ENCODE data around the gene KCNJ18. TPM values are rescaled to one million over a fixed set of nuclear protein-coding genes. Genes with fewer than 3 reads are reported as not detected.
"Not testable (repeated sequence)": the region's sequence is repeated elsewhere in the genome, so short reads cannot be mapped to it uniquely, and the experiment has no call there.

Gene KCNJ18
- polyA plus RNA-seq, 6 donors from 2014 or later, result not detected

GRCh38 chr17:21684384-21684783, 7.9 kb upstream of the KCNJ18 start:
- not testable (repeated sequence) for H3K36me3 Mint-ChIP-seq; ATAC-seq (ENCODE audit: low read depth in 2 of 2); DNase-seq; H3K27me3 Mint-ChIP-seq; H3K27ac Mint-ChIP-seq; H3K4me3 Mint-ChIP-seq; H3K4me1 Mint-ChIP-seq
- H3K9me3 Mint-ChIP-seq, result peaks cover 3 to 19% (median 6%) of the 10 kb centered on the region in 7 donors

GRCh38 chr17:21685061-21685795, 7.1 kb upstream of the KCNJ18 start:
- H3K4me1 Mint-ChIP-seq; H3K36me3 Mint-ChIP-seq; H3K4me3 Mint-ChIP-seq; H3K27me3 Mint-ChIP-seq; H3K27ac Mint-ChIP-seq; ATAC-seq (ENCODE audit: low read depth in 2 of 2); DNase-seq: not testable (repeated sequence)
- peaks cover 0 to 21% (median 6%) of the 10 kb centered on the region in 7 donors for H3K9me3 Mint-ChIP-seq

- Mint-ChIP-seq H3K9me3 (peaks cover 1 to 21% (median 7%) of the 10 kb centered on the region in 7 donors), H3K4me1 (no peaks in the 10 kb centered on the region), H3K27me3 (peaks cover 0 to 4% (median 0%) of the 10 kb centered on the region in 3 donors), H3K36me3 (no peaks in the 10 kb centered on the region), H3K27ac (no peak overlapping the region), H3K4me3 (no peak overlapping the region)
- ATAC-seq (ENCODE audit: low read depth in 2 of 2), result no peak
- DNase-seq, result no peak
Measured at GRCh38 chr17:21686165-21687015, 5.9 kb upstream of the KCNJ18 start.

DNA sequence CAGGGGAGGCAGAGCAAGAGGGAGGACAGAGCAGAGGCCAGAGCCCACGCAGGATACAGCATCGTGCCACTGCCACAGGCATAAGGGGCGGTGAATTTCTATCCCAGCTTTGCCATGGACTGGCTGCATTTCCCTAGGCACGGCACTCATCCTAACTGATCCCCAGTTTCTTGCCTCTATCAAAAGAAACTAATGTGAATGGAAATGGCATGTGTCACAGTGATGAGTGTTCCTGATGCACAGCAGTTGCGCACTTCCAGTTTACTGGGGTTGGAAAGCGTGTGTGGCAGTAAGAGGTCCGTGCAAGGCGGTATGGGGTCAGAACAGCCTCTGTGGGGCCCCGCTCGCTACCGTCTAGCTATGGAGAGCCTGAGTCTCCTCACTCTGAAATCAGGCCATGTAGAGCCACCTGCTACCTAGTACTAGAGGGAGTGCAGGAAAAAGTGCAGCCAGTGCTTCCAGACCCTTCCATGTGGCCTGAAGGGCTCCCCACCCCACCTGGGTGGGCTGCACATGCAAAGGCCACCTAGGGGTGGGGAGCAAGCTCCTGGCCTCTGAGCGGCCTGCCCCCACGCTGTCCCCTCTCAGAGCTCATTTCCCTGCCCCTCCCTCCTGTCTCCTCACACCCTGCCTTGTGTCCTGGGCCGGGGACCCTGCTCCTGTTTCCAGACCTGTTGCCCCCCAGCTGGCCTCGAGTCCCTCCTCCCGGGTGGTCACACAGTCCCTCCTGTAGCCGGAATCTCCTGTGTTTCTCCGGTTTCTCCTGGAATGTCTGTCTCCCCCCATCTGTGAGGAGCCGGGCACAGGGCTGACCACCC, 5.0 kb upstream of the KCNJ18 start:
- ATAC-seq (ENCODE audit: low read depth in 2 of 2) (no peak), DNase-seq (no peak)
- Mint-ChIP-seq H3K27ac (no peak overlapping the region), H3K4me3 (no peak overlapping the region), H3K27me3 (peaks cover 0 to 4% (median 0%) of the 10 kb centered on the region in 3 donors), H3K9me3 (peaks cover 1 to 21% (median 8%) of the 10 kb centered on the region in 7 donors), H3K36me3 (no peaks in the 10 kb centered on the region), H3K4me1 (no peaks in the 10 kb centered on the region)

DNA sequence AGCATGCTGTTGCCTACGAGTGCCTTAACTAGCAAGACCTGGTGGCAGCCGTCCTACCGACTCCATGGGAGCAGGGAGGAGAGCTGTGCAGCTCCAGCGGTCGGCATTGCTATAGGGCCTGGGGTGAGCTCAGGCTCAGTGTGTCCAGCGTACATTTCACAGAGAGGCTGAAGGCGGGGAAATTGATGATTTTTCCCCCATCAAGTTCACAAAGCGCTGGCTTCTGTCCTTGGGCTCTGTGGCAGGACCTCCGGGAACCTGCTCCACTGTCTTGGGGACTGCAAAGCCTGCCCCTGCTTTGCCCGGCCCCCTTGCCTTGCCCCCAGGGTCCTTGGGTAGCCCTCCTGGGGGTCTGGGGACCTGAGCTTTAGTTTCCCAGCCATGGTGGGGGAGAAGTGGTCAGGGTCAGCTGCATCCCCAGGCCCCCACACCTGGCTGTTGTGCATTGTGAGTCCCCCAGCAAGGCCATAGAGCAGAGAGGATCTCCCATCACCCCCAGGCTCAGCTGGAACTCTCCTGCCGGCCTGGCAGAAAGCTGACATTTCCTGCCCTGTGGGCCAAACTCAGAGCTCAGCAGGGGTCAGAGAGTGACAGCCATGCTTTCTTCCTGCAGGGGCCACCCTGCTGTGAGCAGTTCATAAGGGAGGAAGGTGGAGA, 3.9 kb upstream of the KCNJ18 start:
- H3K9me3 Mint-ChIP-seq, result peaks cover 1 to 16% (median 8%) of the 10 kb centered on the region in 7 donors
- H3K27ac Mint-ChIP-seq, result no peak overlapping the region
- no peaks in the 10 kb centered on the region for H3K36me3 Mint-ChIP-seq
- no peak for DNase-seq
- no peak for ATAC-seq (ENCODE audit: low read depth in 2 of 2)
- peaks cover 0 to 4% (median 0%) of the 10 kb centered on the region in 3 donors for H3K27me3 Mint-ChIP-seq
- no peaks in the 10 kb centered on the region for H3K4me1 Mint-ChIP-seq
- no peak overlapping the region for H3K4me3 Mint-ChIP-seq

DNA sequence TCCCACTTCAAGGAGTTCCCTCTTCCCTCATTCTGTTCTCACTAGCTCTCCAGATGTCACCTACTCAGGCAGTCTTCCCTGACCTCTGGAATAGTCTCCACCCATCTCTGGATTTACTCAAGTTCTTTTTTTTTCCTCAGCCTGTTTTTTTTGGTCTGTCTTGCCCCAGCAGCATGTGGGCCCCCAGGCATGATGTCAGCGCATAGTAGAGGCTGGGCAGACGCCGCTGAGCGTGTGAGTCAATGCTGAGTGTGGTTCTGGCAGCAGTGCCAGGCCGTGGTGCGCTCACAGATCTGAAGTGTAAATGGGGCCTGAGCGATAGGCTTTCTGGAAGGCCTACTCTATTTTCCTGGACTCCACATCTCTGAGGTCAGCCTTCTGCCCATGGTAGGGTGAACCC, 2.7 kb upstream of the KCNJ18 start:
- Mint-ChIP-seq H3K27me3 (peaks cover 0 to 4% (median 0%) of the 10 kb centered on the region in 3 donors), H3K4me1 (no peaks in the 10 kb centered on the region), H3K9me3 (peaks cover 1 to 16% (median 9%) of the 10 kb centered on the region in 7 donors), H3K27ac (peak overlapping the region in 1 of 6 donors; percentile 47), H3K4me3 (peak overlapping the region in 1 of 8 donors; percentile 22), H3K36me3 (no peaks in the 10 kb centered on the region)
- DNase-seq (no peak), ATAC-seq (ENCODE audit: low read depth in 2 of 2) (no peak)

DNA sequence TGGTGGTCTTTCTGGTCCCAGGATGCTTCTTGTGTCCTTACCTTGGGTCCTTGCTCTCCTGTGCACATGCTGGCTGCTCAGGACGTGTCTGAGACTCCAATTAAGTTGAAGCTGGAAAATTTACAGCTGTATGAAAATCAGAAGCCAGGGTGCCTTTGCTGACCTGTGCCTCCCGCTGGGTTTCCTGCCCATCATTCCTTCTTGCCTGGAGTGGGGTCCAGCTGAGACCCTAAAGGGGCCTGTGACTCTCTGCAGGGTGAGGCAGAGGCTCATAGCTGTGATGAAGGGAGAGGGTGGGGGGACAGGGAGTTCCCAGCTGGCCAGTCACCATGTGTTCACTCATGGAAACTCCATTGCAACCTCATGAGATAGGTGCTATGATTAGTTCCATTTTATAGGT, 1.5 kb upstream of the KCNJ18 start:
- not testable (repeated sequence) for ATAC-seq (ENCODE audit: low read depth in 2 of 2); H3K4me1 Mint-ChIP-seq
- peaks cover 4 to 20% (median 8%) of the 10 kb centered on the region in 7 donors for H3K9me3 Mint-ChIP-seq

GRCh38 chr17:21691481-21691880, 842 bp upstream of the KCNJ18 start:
- ATAC-seq (ENCODE audit: low read depth in 2 of 2); H3K4me1 Mint-ChIP-seq; H3K27me3 Mint-ChIP-seq; H3K4me3 Mint-ChIP-seq; H3K36me3 Mint-ChIP-seq; H3K27ac Mint-ChIP-seq; DNase-seq: not testable (repeated sequence)
- peaks cover 4 to 20% (median 8%) of the 10 kb centered on the region in 7 donors for H3K9me3 Mint-ChIP-seq

More for the DNA sequence above, 1.5 kb upstream of the KCNJ18 start:
- not testable (repeated sequence) for H3K36me3 Mint-ChIP-seq, DNase-seq, H3K27me3 Mint-ChIP-seq, H3K4me3 Mint-ChIP-seq, H3K27ac Mint-ChIP-seq

DNA sequence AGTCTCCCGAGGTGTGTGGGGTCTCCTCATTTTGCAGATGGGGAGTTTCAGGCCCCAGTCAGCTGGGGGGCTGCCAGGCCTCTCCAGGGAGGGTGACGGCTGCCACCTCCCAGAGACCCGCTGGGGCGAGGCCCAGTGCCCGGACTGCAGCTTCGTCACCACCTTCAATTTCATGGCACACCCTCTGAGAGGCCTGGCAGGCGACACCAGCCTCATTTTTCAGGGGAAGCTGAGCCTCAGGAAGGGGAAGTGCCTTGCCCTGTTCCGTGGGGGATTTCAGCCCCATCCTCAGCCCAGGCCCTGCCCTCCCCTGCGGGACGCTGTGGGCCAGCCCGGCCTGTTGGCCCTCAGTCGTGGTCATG, 362 bp downstream of the KCNJ18 start:
- H3K4me1 Mint-ChIP-seq; DNase-seq; H3K27me3 Mint-ChIP-seq; H3K27ac Mint-ChIP-seq; H3K4me3 Mint-ChIP-seq; ATAC-seq (ENCODE audit: low read depth in 2 of 2); H3K36me3 Mint-ChIP-seq: not testable (repeated sequence)
- peaks cover 1 to 16% (median 6%) of the 10 kb centered on the region in 7 donors for H3K9me3 Mint-ChIP-seq

GRCh38 chr17:21693391-21693796, 1.1 kb downstream of the KCNJ18 start:
- H3K4me3 Mint-ChIP-seq; DNase-seq; H3K27ac Mint-ChIP-seq; H3K36me3 Mint-ChIP-seq; H3K27me3 Mint-ChIP-seq; ATAC-seq (ENCODE audit: low read depth in 2 of 2); H3K4me1 Mint-ChIP-seq: not testable (repeated sequence)
- H3K9me3 Mint-ChIP-seq, result peaks cover 1 to 16% (median 6%) of the 10 kb centered on the region in 7 donors

- DNase-seq; ATAC-seq (ENCODE audit: low read depth in 2 of 2); H3K4me3 Mint-ChIP-seq; H3K36me3 Mint-ChIP-seq; H3K27ac Mint-ChIP-seq; H3K4me1 Mint-ChIP-seq; H3K27me3 Mint-ChIP-seq: not testable (repeated sequence)
- H3K9me3 Mint-ChIP-seq, result peaks cover 1 to 16% (median 6%) of the 10 kb centered on the region in 7 donors
Measured at GRCh38 chr17:21693937-21694336, 1.6 kb downstream of the KCNJ18 start.

GRCh38 chr17:21696227-21696626, 3.9 kb downstream of the KCNJ18 start:
- ATAC-seq (ENCODE audit: low read depth in 2 of 2); H3K27me3 Mint-ChIP-seq; H3K27ac Mint-ChIP-seq; H3K4me1 Mint-ChIP-seq; H3K36me3 Mint-ChIP-seq; H3K4me3 Mint-ChIP-seq; DNase-seq: not testable (repeated sequence)
- H3K9me3 Mint-ChIP-seq, result peaks cover 0 to 14% (median 2%) of the 10 kb centered on the region in 7 donors
